Ascending aorta (tissue), 2 donors: ENCODE results near the gene CCL19. TPM values are rescaled to one million over a fixed set of nuclear protein-coding genes. Genes with fewer than 3 reads are reported as not detected.
A peak's percentile ranks its signal among the peaks of the same experiment; 100 is the strongest.

Source experiments
- DNase-seq, 2 donors: peaks; one replicate each; pipeline ENCODE4 v3.0.0-alpha.2; 2019; ENCODE audit warnings: low spot score in 2 of 2
- H3K27ac ChIP-seq, 2 donors: fragments of 200-600 bp; sonication (generic); one replicate each; pipeline ENCODE4 v1.5.1; 2016 to 2017; ENCODE audit warnings: mild to moderate bottlenecking in 1 of 2
- H3K27me3 ChIP-seq: fragments of 200-600 bp; sonication (generic); one replicate; pipeline ENCODE4 v1.5.1; 2017
- H3K36me3 ChIP-seq, 2 donors: fragments of 200-600 bp; sonication (generic); one replicate each; pipeline ENCODE4 v1.5.1; 2016
- H3K4me1 ChIP-seq, 2 donors: fragments of 200-600 bp; sonication (generic); one replicate each; pipeline ENCODE4 v1.5.1; 2016 to 2017; ENCODE audit warnings: mild to moderate bottlenecking in 1 of 2
- H3K4me3 ChIP-seq, 2 donors: fragments of 200-600 bp; sonication (generic); one replicate each; pipeline ENCODE4 v1.5.1; 2016 to 2017; ENCODE audit warnings: mild to moderate bottlenecking in 1 of 2
- H3K9me3 ChIP-seq, 2 donors: fragments of 200-600 bp; sonication (generic); one replicate each; pipeline ENCODE4 v1.5.1; 2016
- CTCF ChIP-seq, 3 experiments: fragments of 200-600 bp in 2 of 3; fragments of 450-650 bp in 1 of 3; sonication (generic) in 2 of 3; IDR thresholded peaks; one replicate each; pipeline ENCODE4 v1.5.1; 2016 to 2019; ENCODE audit warnings: antibody characterized with exemption in 3 of 3, mild to moderate bottlenecking in 1 of 3, moderate library complexity in 1 of 3
- intact Hi-C: fragments of 100-400 bp; cut with DNase I; formaldehyde crosslinking; loops from one replicate; pipeline ENCODE4 v1.15.1; 2023
- total RNA-seq: library from RNA; depleted of rRNA; stranded (reverse); fragments of >200 nt; gene quantifications from one replicate; pipeline ENCODE4 v1.1.0, GENCODE V29; 2016

The CCL19 gene
- total RNA-seq, 1 donor from 2014 or later: 17.7 TPM

DNA sequence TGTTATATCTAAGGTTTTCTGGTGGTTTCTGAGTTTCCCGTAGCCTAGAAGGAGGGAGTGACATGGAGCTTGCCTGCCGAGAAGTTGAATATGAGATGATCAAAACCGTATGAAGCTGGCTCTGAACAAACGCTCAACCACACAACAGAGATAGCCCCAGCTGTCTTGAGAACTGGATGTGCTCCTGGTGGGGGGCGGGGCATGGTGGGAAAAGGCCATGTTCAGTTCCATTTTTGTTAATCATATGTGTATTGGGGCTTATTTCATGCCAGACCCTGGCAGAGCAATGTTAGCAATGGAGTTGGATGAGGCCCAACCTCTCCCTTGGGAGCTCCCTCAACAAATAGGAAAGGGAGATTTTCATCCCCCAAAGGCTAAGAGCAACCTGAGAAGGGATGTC is 4.8 kb downstream of the CCL19 start:
- H3K36me3 ChIP-seq: peaks cover 0 to 3% of the 10 kb centered on the region in 2 donors
- no peak overlapping the region for H3K27ac ChIP-seq
- H3K4me3 ChIP-seq: no peak overlapping the region
- no peak for TF ChIP-seq CTCF (IDR thresholded peaks at IDR 0.05)
- no peaks in the 10 kb centered on the region for H3K9me3 ChIP-seq
- peak in 1 of 2 donors; percentile 78 for DNase-seq
- intact Hi-C loops: no loop called here
- H3K27me3 ChIP-seq: no peaks in the 10 kb centered on the region
- H3K4me1 ChIP-seq: no peaks in the 10 kb centered on the region

DNA sequence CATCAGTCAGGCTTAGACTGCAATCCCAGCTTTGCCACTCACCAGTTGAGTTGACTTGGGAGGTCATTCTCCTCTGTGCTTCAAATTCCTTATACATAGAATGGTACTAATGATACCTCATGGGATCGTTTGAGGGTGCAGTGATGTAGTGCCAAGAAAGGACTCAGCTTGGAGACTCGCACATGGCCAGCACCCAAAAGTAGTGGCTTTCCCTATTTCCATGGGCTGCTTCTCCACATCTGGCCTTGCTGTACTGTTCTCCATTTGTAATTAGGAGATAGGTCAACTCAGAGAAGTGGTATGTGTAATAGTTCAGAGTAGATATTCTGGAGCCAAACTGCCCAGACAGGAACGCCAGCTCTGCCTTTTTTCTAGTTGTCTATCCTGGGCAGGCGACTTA is 5.5 kb downstream of the CCL19 start:
- intact Hi-C loops: no loop called here
- Histone ChIP-seq H3K9me3 (no peaks in the 10 kb centered on the region), H3K36me3 (peaks cover 0 to 7% of the 10 kb centered on the region in 2 donors), H3K4me3 (no peak overlapping the region), H3K27ac (peak overlapping the region in 1 of 2 donors; percentile 51), H3K4me1 (no peaks in the 10 kb centered on the region), H3K27me3 (no peaks in the 10 kb centered on the region)
- DNase-seq: no peak
- TF ChIP-seq CTCF (IDR thresholded peaks at IDR 0.05): no peak

- peaks cover 0 to 7% of the 10 kb centered on the region in 2 donors for H3K36me3 ChIP-seq
- H3K4me1 ChIP-seq: no peaks in the 10 kb centered on the region
- no peak overlapping the region for H3K4me3 ChIP-seq
- intact Hi-C loops: no loop called here
- no peak for TF ChIP-seq CTCF (IDR thresholded peaks at IDR 0.05)
- peak overlapping the region in 1 of 2 donors; percentile 51 for H3K27ac ChIP-seq
- no peak for DNase-seq
- H3K27me3 ChIP-seq: no peaks in the 10 kb centered on the region
- no peaks in the 10 kb centered on the region for H3K9me3 ChIP-seq
Measured at GRCh38 chr9:34684816-34685215, 6.3 kb downstream of the CCL19 start.

DNA sequence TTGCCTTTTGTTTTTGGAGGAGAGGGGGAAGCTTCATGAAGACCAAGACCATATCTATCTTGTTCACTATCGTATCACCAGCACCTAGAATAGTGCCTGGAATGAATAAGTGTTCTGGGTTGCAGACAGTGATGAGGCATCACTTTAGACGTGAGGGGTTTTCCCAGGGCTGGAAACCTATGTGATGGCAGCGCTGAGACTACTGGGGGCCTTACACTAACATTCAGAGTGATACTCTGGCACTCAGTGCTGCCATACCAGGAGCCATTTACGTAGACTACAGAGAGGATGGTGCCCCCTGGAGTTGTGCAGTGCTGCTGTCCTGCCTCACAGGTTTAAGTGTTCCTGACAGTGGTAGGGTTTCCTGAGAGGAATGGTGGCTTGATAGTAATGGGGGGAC is 6.9 kb downstream of the CCL19 start:
- intact Hi-C loops: no loop called here
- no peak for TF ChIP-seq CTCF (IDR thresholded peaks at IDR 0.05)
- Histone ChIP-seq H3K27ac (no peak overlapping the region), H3K27me3 (no peaks in the 10 kb centered on the region), H3K4me1 (no peaks in the 10 kb centered on the region), H3K4me3 (no peak overlapping the region), H3K9me3 (no peaks in the 10 kb centered on the region), H3K36me3 (peaks cover 0 to 7% of the 10 kb centered on the region in 2 donors)
- DNase-seq: no peak

DNA sequence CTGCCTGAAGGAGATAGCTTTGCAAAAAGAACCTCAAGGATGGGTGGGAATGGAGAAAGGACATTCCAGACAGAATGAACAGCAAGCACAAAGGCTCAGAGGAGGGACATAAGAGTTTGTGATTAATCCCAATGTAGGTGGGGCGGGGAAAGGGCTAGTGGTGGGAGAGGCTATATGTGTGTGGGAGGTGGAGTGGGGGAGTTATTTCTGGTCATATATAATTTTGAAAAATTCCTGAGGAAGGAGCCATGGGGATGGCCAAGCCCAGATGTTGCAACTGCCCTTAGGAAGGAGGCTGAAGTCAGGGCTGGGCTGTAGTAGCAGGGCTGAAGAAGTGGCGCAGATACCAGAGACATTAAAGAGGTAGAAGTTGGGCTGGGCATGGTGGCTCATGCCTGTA is 15.2 kb downstream of the CCL19 start:
- intact Hi-C loops: no loop called here
- peaks cover 0 to 3% of the 10 kb centered on the region in 2 donors for H3K36me3 ChIP-seq
- H3K27me3 ChIP-seq: no peaks in the 10 kb centered on the region
- no peaks in the 10 kb centered on the region for H3K4me1 ChIP-seq
- no peak for DNase-seq
- no peaks in the 10 kb centered on the region for H3K9me3 ChIP-seq
- no peak overlapping the region for H3K27ac ChIP-seq
- TF ChIP-seq CTCF (IDR thresholded peaks at IDR 0.05): no peak
- H3K4me3 ChIP-seq: no peak overlapping the region
